ENCODE data around the gene KCND3.

Gene KCND3

GRCh38 chr1:111729946-111730681 lies 259.4 kb downstream of the KCND3 start:
- H3K4me3 ChIP-seq (ENCODE audit: low read length): no peak overlapping the region
- H3K27me3 ChIP-seq (ENCODE audit: low read depth, low read length): no peaks in the 10 kb centered on the region
- H3K36me3 ChIP-seq (replicated peaks; ENCODE audit: low read depth, low read length): no peaks in the 10 kb centered on the region
- H3K4me2 ChIP-seq (ENCODE audit: low read length): no peak overlapping the region
- H3K9ac ChIP-seq (ENCODE audit: low read length): no peak overlapping the region
- no peaks in the 10 kb centered on the region for H3K4me1 ChIP-seq (ENCODE audit: low read length)
- no peaks in the 10 kb centered on the region for H3K79me2 ChIP-seq (ENCODE audit: low read length)
- no peak overlapping the region for H2AFZ ChIP-seq (ENCODE audit: low read depth, low read length)
- no peaks in the 10 kb centered on the region for H3K9me3 ChIP-seq (ENCODE audit: insufficient read depth, low read length)
- H3K27ac ChIP-seq (ENCODE audit: low read length): no peak overlapping the region
- no peak for TF ChIP-seq CTCF (IDR thresholded peaks at IDR 0.05; ENCODE audit: low read depth, low read length)
- TF ChIP-seq EZH2phosphoT487 (IDR thresholded peaks at IDR 0.05; ENCODE audit: low read depth): no peak
- no peaks in the 10 kb centered on the region for H4K20me1 ChIP-seq (ENCODE audit: insufficient read depth, low read length)

GRCh38 chr1:111729271-111729921 lies 260.1 kb downstream of the KCND3 start:
- Histone ChIP-seq H2AFZ (ENCODE audit: low read depth, low read length) (no peak overlapping the region), H3K79me2 (ENCODE audit: low read length) (no peaks in the 10 kb centered on the region), H3K9me3 (ENCODE audit: insufficient read depth, low read length) (no peaks in the 10 kb centered on the region), H3K4me3 (ENCODE audit: low read length) (no peak overlapping the region), H3K4me1 (ENCODE audit: low read length) (no peaks in the 10 kb centered on the region), H3K27ac (ENCODE audit: low read length) (no peak overlapping the region), H3K4me2 (ENCODE audit: low read length) (no peak overlapping the region), H3K27me3 (ENCODE audit: low read depth, low read length) (no peaks in the 10 kb centered on the region), H3K36me3 (replicated peaks; ENCODE audit: low read depth, low read length) (no peaks in the 10 kb centered on the region), H4K20me1 (ENCODE audit: insufficient read depth, low read length) (no peaks in the 10 kb centered on the region), H3K9ac (ENCODE audit: low read length) (no peak overlapping the region)
- no peak for TF ChIP-seq CTCF (IDR thresholded peaks at IDR 0.05; ENCODE audit: low read depth, low read length)
- TF ChIP-seq EZH2phosphoT487 (IDR thresholded peaks at IDR 0.05; ENCODE audit: low read depth): no peak

GRCh38 chr1:111727056-111727455 lies 262.4 kb downstream of the KCND3 start:
- H3K9me3 ChIP-seq (ENCODE audit: insufficient read depth, low read length): no peaks in the 10 kb centered on the region
- H3K79me2 ChIP-seq (ENCODE audit: low read length): no peaks in the 10 kb centered on the region
- no peak overlapping the region for H2AFZ ChIP-seq (ENCODE audit: low read depth, low read length)
- H3K4me2 ChIP-seq (ENCODE audit: low read length): no peak overlapping the region
- H3K4me1 ChIP-seq (ENCODE audit: low read length): no peaks in the 10 kb centered on the region
- TF ChIP-seq EZH2phosphoT487 (IDR thresholded peaks at IDR 0.05; ENCODE audit: low read depth) (no peak), CTCF (IDR thresholded peaks at IDR 0.05; ENCODE audit: low read depth, low read length) (no peak)
- H4K20me1 ChIP-seq (ENCODE audit: insufficient read depth, low read length): no peaks in the 10 kb centered on the region
- no peak overlapping the region for H3K27ac ChIP-seq (ENCODE audit: low read length)
- no peak overlapping the region for H3K9ac ChIP-seq (ENCODE audit: low read length)
- no peaks in the 10 kb centered on the region for H3K36me3 ChIP-seq (replicated peaks; ENCODE audit: low read depth, low read length)
- H3K4me3 ChIP-seq (ENCODE audit: low read length): no peak overlapping the region
- no peaks in the 10 kb centered on the region for H3K27me3 ChIP-seq (ENCODE audit: low read depth, low read length)

GRCh38 chr1:111725192-111725591 lies 264.3 kb downstream of the KCND3 start:
- Histone ChIP-seq H3K4me1 (ENCODE audit: low read length) (no peaks in the 10 kb centered on the region), H3K27me3 (ENCODE audit: low read depth, low read length) (no peaks in the 10 kb centered on the region), H3K36me3 (replicated peaks; ENCODE audit: low read depth, low read length) (no peaks in the 10 kb centered on the region), H3K9ac (ENCODE audit: low read length) (no peak overlapping the region), H3K9me3 (ENCODE audit: insufficient read depth, low read length) (no peaks in the 10 kb centered on the region), H3K4me2 (ENCODE audit: low read length) (no peak overlapping the region), H2AFZ (ENCODE audit: low read depth, low read length) (no peak overlapping the region), H3K27ac (ENCODE audit: low read length) (no peak overlapping the region), H4K20me1 (ENCODE audit: insufficient read depth, low read length) (no peaks in the 10 kb centered on the region), H3K79me2 (ENCODE audit: low read length) (no peaks in the 10 kb centered on the region), H3K4me3 (ENCODE audit: low read length) (no peak overlapping the region)
- no peak for TF ChIP-seq EZH2phosphoT487 (IDR thresholded peaks at IDR 0.05; ENCODE audit: low read depth)
- no peak for TF ChIP-seq CTCF (IDR thresholded peaks at IDR 0.05; ENCODE audit: low read depth, low read length)
